K562 (cell line): Measurements from ENCODE around the gene ECM2. TPM values are rescaled to one million over a fixed set of nuclear protein-coding genes. Genes with fewer than 3 reads are reported as not detected.

Experiments
- ATAC-seq: fragments of 200-7000 bp; cut with Tn5 transposase; 3 replicates; pipeline ENCODE4 v1.9.1; 2020; ENCODE audit warnings: moderate library complexity
- BruUV-seq: library from RNA; stranded (reverse); fragments of 400-500 nt; replicated peaks from 2 replicates; lab custom pipeline; 2021; lab: Mats Ljungman, UMichigan
- CTCF ChIA-PET: fragments of 300-600 bp; formaldehyde crosslinking; extraction: SDS; loops from one replicate; lab custom pipeline; 2021; ENCODE audit warnings: low intra/inter-chr PET ratio; lab: Yijun Ruan, JAX
- POLR2A ChIA-PET: fragments of 300-600, 350-650 bp; sonication (Branson Sonifier 250); formaldehyde crosslinking; extraction: SDS; loops from one replicate; lab custom pipeline; 2021; ENCODE audit warnings: antibody characterized with exemption, inconsistent platforms; lab: Yijun Ruan, JAX
- DNase-seq, 4 experiments: peaks; one replicate each; pipeline versions ENCODE4 v3.0.0 to v3.0.0-alpha.2; 2011 to 2018; ENCODE audit warnings: low spot score in 3 of 4, mixed read lengths in 3 of 4; ENCODE audit errors: extremely low read depth in 1 of 4
- FAIRE-seq: peaks from 2 replicates; lab custom pipeline; 2011; peaks lifted over from hg19 to GRCh38; lab: Jason Lieb, UNC
- H2AFZ ChIP-seq: 2 replicates; pipeline ENCODE4 v1.6.0; 2011; ENCODE audit warnings: low read depth, low read length, control low read depth, inconsistent platforms
- H3K27ac ChIP-seq: fragments of 200-600 bp; 3 replicates; pipeline ENCODE4 v1.8.0; 2011; ENCODE audit warnings: low read depth, mild to moderate bottlenecking, control low read depth, inconsistent platforms, low read length, moderate library complexity, mixed read lengths; ENCODE audit errors: extremely low read depth
- H3K27me3 ChIP-seq, 2 experiments: fragments of 300-600 bp in 1 of 2; 2 replicates in 1 of 2; 3 replicates in 1 of 2; pipeline versions ENCODE4 v1.6.0 to v1.8.0; 2011; ENCODE audit warnings: inconsistent platforms in 2 of 2, low read length in 2 of 2, mild to moderate bottlenecking in 1 of 2, mixed read lengths in 1 of 2, moderate library complexity in 1 of 2; ENCODE audit not compliant: control insufficient read depth in 2 of 2, insufficient read depth in 2 of 2
- H3K36me3 ChIP-seq: fragments of 300-600 bp; 3 replicates; pipeline ENCODE4 v1.8.0; 2011; ENCODE audit warnings: mild to moderate bottlenecking, low read length, inconsistent platforms; ENCODE audit not compliant: control insufficient read depth, insufficient read depth
- H3K4me1 ChIP-seq, 2 experiments: fragments of 200-600 bp in 1 of 2; replicated peaks in 1 of 2; 2 replicates in 1 of 2; 3 replicates in 1 of 2; pipeline versions ENCODE4 v1.5.1 to v1.8.0; 2011; ENCODE audit warnings: inconsistent platforms in 2 of 2, low read length in 2 of 2, mild to moderate bottlenecking in 1 of 2, mixed read lengths in 1 of 2, moderate library complexity in 1 of 2; ENCODE audit not compliant: control insufficient read depth in 2 of 2, insufficient read depth in 2 of 2
- H3K4me2 ChIP-seq: 2 replicates; pipeline ENCODE4 v1.6.1; 2011; ENCODE audit warnings: low read length, control low read depth, inconsistent platforms, mixed read lengths; ENCODE audit not compliant: insufficient read depth
- H3K4me3 ChIP-seq: fragments of 200-600 bp; sonication (generic), shearing (Covaris generic); 2 replicates; pipeline ENCODE4 v1.5.1; 2016; ENCODE audit warnings: control low read depth, inconsistent platforms
- H3K79me2 ChIP-seq: fragments of 200-600 bp; 3 replicates; pipeline ENCODE4 v1.8.0; 2011; ENCODE audit warnings: low read length, inconsistent platforms; ENCODE audit not compliant: control insufficient read depth, insufficient read depth
- H3K9ac ChIP-seq, 2 experiments: 2 replicates each; pipeline versions ENCODE4 v1.6.0 to v1.6.1; 2011; ENCODE audit warnings: low read depth in 2 of 2, low read length in 2 of 2, control low read depth in 1 of 2, inconsistent platforms in 1 of 2, mild to moderate bottlenecking in 1 of 2, mixed read lengths in 1 of 2; ENCODE audit not compliant: insufficient read depth in 1 of 2
- H3K9me1 ChIP-seq: one replicate; pipeline ENCODE4 v1.6.0; 2011; ENCODE audit warnings: inconsistent platforms, mild to moderate bottlenecking, low read length, moderate library complexity; ENCODE audit not compliant: control insufficient read depth, insufficient read depth
- H3K9me3 ChIP-seq: replicated peaks from 2 replicates; pipeline ENCODE4 v1.5.1; 2011; ENCODE audit warnings: low read depth, low read length, inconsistent platforms; ENCODE audit not compliant: control insufficient read depth, insufficient read depth
- H4K20me1 ChIP-seq: replicated peaks from 2 replicates; pipeline ENCODE4 v1.6.1; 2011; ENCODE audit warnings: low read length, inconsistent platforms, mixed read lengths; ENCODE audit not compliant: control insufficient read depth, insufficient read depth
- KDM5B ChIP-seq: fragments of 200-600 bp; sonication (generic); IDR thresholded peaks from 2 replicates; pipeline ENCODE4 v1.6.1; 2012; ENCODE audit warnings: low read depth, mild to moderate bottlenecking, moderate library complexity, low read length, control low read depth, inconsistent platforms; ENCODE audit not compliant: insufficient replicate concordance
- MXI1 ChIP-seq: IDR thresholded peaks from 2 replicates; pipeline ENCODE4 v1.6.1; 2011; ENCODE audit warnings: low read depth, mild to moderate bottlenecking, improper control_type of control experiment, low read length
- SAFB ChIP-seq: fragments of 200-400 bp; formaldehyde crosslinking; IDR thresholded peaks from 2 replicates; pipeline ENCODE4 v1.6.1; 2017; ENCODE audit warnings: low read depth, low read length, borderline replicate concordance
- YBX1 ChIP-seq: fragments of 450-650 bp; IDR thresholded peaks from 2 replicates; pipeline ENCODE4 v1.7.1; 2016; ENCODE audit warnings: mild to moderate bottlenecking
- WGBS: fragments of 100-300 bp; shearing (Covaris generic); methylation state at CpG from one replicate; pipeline ENCODE4 v1.1.6; 2016; ENCODE audit warnings: low coverage, mixed read lengths; ENCODE audit not compliant: insufficient coverage; ENCODE audit errors: missing lambda C conversion rate; 5-methylcytosine and 5-hydroxymethylcytosine counted together
- in situ Hi-C: fragments of 300-500 bp; cut with MboI; formaldehyde crosslinking; loops from 4 replicates; pipeline ENCODE4 v1.15.0; 2018; ENCODE audit warnings: inconsistent platforms, mixed read lengths
- intact Hi-C: fragments of 100-400 bp; cut with micrococcal nuclease; formaldehyde crosslinking; loops from 2 replicates; pipeline ENCODE4 v1.14.2; 2022
- polyA plus RNA-seq, 8 experiments: library from polyadenylated mRNA; depleted of rRNA in 4 of 8; stranded (reverse) in 5 of 8; unstranded in 3 of 8; fragments of >200 nt; fragmentation: Nextera tagmentation in 2 of 8; fragmentation: Illumina TruSeq in 1 of 8; extraction: Ambion mirVana in 2 of 8; extraction: Trizol in 1 of 8; gene quantifications; 2 replicates each; pipeline versions ENCODE4 v1.2.1 to v1.2.3, GENCODE V29; 2011 to 2014; ENCODE audit warnings: inconsistent platforms in 1 of 8, missing spikeins in 1 of 8
- total RNA-seq, 7 experiments: library from RNA; depleted of rRNA in 6 of 7; stranded (reverse); fragments of >200 nt in 6 of 7; fragmentation: Illumina TruSeq in 2 of 7; extraction: Trizol in 2 of 7; gene quantifications; 2 replicates each; pipeline versions ENCODE4 v1.2.1 to v1.2.3, GENCODE V29; 2011 to 2021; ENCODE audit warnings: low replicate concordance in 1 of 7
- TF ChIP-seq, protein P1 (sequence below): IDR thresholded peaks from 2 replicates; pipeline ENCODE4 v1.6.1; 2011; ENCODE audit not compliant: insufficient read length; ENCODE audit errors: extremely low read depth
- TF ChIP-seq, protein P2 (sequence below): fragments of 250-450 bp; sonication (Bioruptor Pico); IDR thresholded peaks from 2 replicates; pipeline ENCODE4 v1.4.0; 2020; ENCODE audit warnings: mild to moderate bottlenecking, moderate library complexity
- TF ChIP-seq, protein P3 (sequence below): fragments of 450-650 bp; IDR thresholded peaks from 2 replicates; pipeline ENCODE4 v1.6.1; 2016; ENCODE audit warnings: mild to moderate bottlenecking, moderate library complexity

ECM2 gene
- total and polyA plus RNA-seq, 9 of the 15 experiments (the other 6 are each of a cell fraction or from before 2014, with no cell fraction given) = 0.03 to 0.07 TPM; not detected in 7

DNA sequence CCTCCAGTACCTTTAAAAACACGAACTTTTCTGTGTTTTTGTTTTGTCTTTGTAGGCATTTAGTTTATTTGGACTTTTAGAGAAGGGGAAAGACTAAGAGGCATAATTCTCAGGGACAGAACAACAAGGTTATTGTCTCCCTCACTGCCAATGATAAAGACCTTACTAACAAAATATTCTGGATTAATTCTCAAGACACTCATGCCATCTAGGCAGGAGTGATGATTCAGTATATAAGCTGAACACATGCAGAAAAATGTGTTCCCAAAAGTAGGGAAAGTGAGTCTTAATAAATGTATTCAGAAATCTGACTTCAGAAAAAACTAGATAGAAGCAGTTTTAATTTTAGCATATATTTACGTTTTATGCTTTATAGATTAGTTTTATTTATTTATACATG is 36.1 kb downstream of the ECM2 start:
- no peak for FAIRE-seq
- no peak for DNase-seq
- intact Hi-C loops (no loop called here), in situ Hi-C loops (no loop called here)
- no peaks in the 10 kb centered on the region for H3K36me3 ChIP-seq
- no TSS peak for BruUV-seq
- no peak overlapping the region for H3K27ac ChIP-seq
- H3K9ac ChIP-seq = no peak overlapping the region
- H3K4me3 ChIP-seq = no peak overlapping the region
- 0% methylated on average over 1 of the region's 2 CpGs for WGBS
- H3K4me1 ChIP-seq = peaks cover 2 to 4% of the 10 kb centered on the region in 2 experiments; a peak in 3 of 5 replicates
- ChIA-PET CTCF (no interaction called here), POLR2A (no interaction called here)
- no peak overlapping the region for H2AFZ ChIP-seq
- H4K20me1 ChIP-seq = no peaks in the 10 kb centered on the region
- H3K9me1 ChIP-seq = no peaks in the 10 kb centered on the region
- H3K27me3 ChIP-seq = no peaks in the 10 kb centered on the region
- H3K79me2 ChIP-seq = no peaks in the 10 kb centered on the region
- H3K9me3 ChIP-seq = no peaks in the 10 kb centered on the region
- ATAC-seq = no peak
- no peak overlapping the region for H3K4me2 ChIP-seq
- TF ChIP-seq MXI1 (no peak), KDM5B (no peak), SAFB (no peak), YBX1 (no peak)
- TF ChIP-seq, protein P1, sequence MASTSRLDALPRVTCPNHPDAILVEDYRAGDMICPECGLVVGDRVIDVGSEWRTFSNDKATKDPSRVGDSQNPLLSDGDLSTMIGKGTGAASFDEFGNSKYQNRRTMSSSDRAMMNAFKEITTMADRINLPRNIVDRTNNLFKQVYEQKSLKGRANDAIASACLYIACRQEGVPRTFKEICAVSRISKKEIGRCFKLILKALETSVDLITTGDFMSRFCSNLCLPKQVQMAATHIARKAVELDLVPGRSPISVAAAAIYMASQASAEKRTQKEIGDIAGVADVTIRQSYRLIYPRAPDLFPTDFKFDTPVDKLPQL = no peak
- TF ChIP-seq, protein P2, sequence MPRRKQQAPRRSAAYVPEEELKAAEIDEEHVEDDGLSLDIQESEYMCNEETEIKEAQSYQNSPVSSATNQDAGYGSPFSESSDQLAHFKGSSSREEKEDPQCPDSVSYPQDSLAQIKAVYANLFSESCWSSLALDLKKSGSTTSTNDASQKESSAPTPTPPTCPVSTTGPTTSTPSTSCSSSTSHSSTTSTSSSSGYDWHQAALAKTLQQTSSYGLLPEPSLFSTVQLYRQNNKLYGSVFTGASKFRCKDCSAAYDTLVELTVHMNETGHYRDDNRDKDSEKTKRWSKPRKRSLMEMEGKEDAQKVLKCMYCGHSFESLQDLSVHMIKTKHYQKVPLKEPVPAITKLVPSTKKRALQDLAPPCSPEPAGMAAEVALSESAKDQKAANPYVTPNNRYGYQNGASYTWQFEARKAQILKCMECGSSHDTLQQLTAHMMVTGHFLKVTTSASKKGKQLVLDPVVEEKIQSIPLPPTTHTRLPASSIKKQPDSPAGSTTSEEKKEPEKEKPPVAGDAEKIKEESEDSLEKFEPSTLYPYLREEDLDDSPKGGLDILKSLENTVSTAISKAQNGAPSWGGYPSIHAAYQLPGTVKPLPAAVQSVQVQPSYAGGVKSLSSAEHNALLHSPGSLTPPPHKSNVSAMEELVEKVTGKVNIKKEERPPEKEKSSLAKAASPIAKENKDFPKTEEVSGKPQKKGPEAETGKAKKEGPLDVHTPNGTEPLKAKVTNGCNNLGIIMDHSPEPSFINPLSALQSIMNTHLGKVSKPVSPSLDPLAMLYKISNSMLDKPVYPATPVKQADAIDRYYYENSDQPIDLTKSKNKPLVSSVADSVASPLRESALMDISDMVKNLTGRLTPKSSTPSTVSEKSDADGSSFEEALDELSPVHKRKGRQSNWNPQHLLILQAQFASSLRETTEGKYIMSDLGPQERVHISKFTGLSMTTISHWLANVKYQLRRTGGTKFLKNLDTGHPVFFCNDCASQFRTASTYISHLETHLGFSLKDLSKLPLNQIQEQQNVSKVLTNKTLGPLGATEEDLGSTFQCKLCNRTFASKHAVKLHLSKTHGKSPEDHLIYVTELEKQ (CRISPR knock-in tag) = no peak
- TF ChIP-seq, protein P3, sequence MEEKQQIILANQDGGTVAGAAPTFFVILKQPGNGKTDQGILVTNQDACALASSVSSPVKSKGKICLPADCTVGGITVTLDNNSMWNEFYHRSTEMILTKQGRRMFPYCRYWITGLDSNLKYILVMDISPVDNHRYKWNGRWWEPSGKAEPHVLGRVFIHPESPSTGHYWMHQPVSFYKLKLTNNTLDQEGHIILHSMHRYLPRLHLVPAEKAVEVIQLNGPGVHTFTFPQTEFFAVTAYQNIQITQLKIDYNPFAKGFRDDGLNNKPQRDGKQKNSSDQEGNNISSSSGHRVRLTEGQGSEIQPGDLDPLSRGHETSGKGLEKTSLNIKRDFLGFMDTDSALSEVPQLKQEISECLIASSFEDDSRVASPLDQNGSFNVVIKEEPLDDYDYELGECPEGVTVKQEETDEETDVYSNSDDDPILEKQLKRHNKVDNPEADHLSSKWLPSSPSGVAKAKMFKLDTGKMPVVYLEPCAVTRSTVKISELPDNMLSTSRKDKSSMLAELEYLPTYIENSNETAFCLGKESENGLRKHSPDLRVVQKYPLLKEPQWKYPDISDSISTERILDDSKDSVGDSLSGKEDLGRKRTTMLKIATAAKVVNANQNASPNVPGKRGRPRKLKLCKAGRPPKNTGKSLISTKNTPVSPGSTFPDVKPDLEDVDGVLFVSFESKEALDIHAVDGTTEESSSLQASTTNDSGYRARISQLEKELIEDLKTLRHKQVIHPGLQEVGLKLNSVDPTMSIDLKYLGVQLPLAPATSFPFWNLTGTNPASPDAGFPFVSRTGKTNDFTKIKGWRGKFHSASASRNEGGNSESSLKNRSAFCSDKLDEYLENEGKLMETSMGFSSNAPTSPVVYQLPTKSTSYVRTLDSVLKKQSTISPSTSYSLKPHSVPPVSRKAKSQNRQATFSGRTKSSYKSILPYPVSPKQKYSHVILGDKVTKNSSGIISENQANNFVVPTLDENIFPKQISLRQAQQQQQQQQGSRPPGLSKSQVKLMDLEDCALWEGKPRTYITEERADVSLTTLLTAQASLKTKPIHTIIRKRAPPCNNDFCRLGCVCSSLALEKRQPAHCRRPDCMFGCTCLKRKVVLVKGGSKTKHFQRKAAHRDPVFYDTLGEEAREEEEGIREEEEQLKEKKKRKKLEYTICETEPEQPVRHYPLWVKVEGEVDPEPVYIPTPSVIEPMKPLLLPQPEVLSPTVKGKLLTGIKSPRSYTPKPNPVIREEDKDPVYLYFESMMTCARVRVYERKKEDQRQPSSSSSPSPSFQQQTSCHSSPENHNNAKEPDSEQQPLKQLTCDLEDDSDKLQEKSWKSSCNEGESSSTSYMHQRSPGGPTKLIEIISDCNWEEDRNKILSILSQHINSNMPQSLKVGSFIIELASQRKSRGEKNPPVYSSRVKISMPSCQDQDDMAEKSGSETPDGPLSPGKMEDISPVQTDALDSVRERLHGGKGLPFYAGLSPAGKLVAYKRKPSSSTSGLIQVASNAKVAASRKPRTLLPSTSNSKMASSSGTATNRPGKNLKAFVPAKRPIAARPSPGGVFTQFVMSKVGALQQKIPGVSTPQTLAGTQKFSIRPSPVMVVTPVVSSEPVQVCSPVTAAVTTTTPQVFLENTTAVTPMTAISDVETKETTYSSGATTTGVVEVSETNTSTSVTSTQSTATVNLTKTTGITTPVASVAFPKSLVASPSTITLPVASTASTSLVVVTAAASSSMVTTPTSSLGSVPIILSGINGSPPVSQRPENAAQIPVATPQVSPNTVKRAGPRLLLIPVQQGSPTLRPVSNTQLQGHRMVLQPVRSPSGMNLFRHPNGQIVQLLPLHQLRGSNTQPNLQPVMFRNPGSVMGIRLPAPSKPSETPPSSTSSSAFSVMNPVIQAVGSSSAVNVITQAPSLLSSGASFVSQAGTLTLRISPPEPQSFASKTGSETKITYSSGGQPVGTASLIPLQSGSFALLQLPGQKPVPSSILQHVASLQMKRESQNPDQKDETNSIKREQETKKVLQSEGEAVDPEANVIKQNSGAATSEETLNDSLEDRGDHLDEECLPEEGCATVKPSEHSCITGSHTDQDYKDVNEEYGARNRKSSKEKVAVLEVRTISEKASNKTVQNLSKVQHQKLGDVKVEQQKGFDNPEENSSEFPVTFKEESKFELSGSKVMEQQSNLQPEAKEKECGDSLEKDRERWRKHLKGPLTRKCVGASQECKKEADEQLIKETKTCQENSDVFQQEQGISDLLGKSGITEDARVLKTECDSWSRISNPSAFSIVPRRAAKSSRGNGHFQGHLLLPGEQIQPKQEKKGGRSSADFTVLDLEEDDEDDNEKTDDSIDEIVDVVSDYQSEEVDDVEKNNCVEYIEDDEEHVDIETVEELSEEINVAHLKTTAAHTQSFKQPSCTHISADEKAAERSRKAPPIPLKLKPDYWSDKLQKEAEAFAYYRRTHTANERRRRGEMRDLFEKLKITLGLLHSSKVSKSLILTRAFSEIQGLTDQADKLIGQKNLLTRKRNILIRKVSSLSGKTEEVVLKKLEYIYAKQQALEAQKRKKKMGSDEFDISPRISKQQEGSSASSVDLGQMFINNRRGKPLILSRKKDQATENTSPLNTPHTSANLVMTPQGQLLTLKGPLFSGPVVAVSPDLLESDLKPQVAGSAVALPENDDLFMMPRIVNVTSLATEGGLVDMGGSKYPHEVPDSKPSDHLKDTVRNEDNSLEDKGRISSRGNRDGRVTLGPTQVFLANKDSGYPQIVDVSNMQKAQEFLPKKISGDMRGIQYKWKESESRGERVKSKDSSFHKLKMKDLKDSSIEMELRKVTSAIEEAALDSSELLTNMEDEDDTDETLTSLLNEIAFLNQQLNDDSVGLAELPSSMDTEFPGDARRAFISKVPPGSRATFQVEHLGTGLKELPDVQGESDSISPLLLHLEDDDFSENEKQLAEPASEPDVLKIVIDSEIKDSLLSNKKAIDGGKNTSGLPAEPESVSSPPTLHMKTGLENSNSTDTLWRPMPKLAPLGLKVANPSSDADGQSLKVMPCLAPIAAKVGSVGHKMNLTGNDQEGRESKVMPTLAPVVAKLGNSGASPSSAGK = no peak
